NK-92 (cell line): ENCODE data around the gene SYTL3.
"Not testable (repeated sequence)": the region's sequence is repeated elsewhere in the genome, so short reads cannot be mapped to it uniquely, and the experiment has no call there.

ENCODE experiments used
- DNase-seq: peaks from one replicate; lab custom pipeline; 2025; ENCODE audit not compliant: unreplicated experiment; lab: John Stamatoyannopoulos, UW

Gene SYTL3

GRCh38 chr6:158649289-158650143 is at the start of gene SYTL3:
Gene SYTL3, plus strand, starts transcription at chr6:158650054. Its CDS starts 13,215 bp downstream, at chr6:158663269.
- peak; percentile 30 for DNase-seq

DNA sequence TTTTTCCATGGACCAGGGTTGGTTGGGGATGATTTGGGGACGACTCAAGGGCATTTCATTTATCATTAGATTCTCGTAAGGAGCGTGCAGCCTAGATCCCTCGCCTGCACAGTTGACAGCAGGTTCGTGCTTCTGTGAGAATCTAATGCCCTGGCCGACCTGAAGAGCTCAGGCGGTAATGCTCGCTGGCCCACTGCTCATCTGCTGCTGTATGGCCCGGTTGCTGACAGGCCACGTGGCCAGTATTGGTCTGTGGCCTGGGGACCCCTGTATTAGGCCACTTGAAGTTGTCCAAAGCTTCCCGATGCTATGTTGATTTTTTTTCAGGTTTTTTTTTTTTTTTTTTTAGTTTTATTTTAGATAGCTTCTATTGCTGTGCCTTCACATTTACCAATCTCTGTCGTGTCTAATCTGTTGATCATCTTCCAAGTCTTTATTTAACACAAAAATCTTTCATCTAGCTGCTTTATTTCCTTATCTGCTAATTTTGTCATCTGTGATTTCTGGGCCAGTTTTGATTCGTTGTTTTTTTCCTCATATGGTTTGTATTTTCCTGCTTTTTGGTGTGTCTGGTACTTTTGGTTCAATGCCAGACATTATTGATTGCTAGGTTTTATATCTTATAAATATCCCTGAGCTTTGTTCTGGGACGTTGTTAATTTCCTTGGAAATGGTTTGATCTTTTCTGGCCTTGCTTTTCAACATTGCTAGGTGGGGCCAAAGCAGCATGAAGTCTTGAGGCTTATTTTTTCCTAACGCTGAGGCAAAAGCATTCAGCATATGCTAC is 46.4 kb upstream of the SYTL3 start:
- DNase-seq: no peak

DNA sequence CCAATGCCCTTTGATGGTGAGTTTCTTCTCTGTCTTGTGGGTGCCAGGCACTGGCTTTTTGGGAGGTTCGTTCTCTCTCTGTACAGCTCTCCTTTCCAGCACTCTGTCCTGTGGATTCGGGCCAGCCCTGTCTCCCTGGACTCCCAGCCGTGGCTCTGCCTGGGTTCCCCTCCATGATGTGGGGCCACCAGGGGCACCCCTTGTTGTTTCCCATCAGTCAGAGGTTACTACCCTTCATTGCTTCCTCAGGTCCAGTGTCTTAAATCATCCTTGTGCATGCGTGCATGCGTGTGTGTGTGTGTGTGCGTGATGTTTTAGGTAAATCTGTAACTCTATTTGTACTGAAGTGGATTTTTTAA is 45.8 kb upstream of the SYTL3 start:
- DNase-seq: no peak

- DNase-seq: no peak
These were observed 44.5 kb upstream of the SYTL3 start for GRCh38 chr6:158605266-158605878.

DNA sequence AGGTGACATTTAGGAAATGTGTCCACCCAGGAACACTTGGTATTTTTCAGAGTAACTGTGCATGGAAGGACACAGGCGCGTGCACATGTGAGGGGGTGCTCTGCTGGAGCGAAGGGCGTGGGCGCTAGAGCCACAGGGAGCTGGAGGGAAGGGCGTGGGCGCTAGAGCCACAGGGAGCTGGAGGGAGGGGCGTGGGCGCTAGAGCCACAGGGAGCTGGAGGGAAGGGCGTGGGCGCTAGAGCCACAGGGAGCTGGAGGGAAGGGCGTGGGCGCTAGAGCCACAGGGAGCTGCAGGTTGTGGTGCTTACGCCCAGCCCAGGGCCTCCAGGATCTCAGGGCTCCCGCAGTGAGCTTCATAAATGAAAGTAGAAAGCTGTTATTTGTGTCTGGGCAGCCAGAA is 43.8 kb upstream of the SYTL3 start:
- not testable (repeated sequence) for DNase-seq

- DNase-seq: no peak
These were observed 42.9 kb upstream of the SYTL3 start for GRCh38 chr6:158606935-158607334.

DNA sequence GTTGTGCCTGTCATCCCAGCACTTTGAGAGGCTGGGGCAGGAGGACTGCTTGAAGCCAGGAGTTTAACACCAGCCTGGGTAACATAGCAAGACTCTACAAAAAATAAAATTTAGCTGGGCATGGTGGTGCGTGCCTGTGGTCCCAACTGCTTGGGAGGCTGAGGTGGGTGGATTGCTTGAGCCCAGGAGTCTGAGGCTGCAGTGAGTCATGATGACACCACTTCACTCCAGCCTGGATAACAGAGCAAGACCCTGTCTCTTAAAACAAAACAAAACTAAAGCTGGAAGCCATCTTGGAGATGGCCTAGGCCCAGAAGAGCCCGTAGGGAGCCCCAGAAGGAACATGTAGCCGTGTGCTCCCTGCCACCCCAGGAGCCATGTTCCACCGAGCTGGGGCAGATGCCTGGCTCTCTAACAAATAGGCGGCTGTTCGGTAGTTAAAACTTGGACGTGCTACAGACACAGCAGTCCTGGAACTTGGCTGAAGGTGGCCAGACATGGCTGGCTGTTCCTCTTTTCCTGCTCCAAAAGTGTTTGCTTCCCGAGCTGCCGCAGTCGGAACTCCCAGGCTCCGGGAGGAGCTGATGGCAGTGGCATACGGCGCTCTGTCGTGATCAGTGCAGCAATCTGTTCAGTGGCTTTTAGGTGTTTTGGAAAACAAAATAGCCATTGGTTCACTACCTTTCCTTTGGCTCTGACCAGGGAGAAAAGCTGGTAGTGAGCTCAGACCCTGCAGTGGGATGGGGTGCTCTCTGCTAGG is 42.3 kb upstream of the SYTL3 start:
- DNase-seq: no peak

- no peak for DNase-seq
These were observed 41.6 kb upstream of the SYTL3 start for GRCh38 chr6:158608221-158608620.

DNA sequence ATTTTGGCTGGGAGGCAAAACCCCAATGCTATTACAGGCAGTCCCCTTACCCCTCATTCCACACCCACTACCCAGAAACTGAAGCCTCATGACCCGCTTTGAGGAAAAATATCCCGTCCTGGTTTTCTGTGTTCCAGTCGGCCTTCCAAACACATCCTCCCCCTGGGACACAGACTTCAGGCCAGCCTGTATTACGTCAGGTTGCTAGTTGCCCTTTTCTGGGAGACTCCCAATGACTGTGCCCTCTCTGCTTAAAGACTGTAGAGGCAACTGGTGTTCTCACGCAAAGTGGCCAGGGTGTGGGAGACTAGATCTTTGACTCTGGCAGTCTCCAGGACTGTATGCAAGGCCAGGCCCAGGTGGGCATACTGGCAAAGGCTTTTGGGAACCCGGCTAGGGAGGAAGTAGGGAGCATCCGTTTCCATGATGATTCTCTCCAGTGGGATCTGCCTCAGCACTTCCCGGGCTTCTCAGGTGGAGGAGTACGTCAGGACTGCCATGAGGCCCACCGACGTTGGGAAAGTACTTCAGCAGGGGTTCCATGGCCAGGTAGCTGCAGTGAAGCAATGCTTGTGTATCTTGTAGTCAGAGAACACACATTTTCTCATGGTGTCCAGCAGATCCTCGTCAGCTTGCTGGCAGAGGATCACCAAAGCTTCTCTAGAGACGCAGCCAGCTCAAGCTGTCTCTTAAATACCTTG is 40.2 kb upstream of the SYTL3 start:
- DNase-seq: no peak

DNA sequence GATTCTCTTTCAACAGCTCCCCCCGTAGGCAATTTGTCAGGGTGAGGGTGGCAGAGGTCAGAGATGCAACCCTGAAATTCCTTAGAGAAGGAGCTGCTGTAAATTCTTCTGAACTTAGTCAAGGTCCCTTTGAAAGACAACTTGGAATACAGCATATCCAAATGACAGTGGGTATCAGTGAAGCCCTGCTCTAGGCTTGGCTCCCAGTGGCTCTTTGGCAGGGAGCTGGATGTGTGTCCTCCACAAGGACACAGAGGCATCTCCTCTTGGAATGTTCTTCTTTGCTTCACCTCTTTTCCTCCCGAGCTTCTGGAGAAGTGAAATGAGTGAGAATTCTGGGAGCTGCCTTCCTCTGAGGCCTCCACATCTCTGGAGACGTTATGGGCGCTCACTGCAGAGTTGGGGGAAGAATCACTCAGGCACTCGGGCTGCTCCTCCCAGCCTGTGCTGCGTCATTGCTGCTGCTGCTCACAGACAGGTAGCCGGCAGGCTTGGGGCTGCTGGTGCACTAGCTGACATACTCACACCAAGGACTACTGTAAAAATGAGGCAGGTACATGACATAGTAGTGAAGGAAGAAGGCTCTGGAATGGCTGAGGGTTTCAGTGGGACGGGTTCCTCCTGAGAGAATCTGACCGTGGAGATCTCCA is 39.4 kb upstream of the SYTL3 start:
- DNase-seq: no peak

- no peak for DNase-seq
These were observed 38.8 kb upstream of the SYTL3 start for GRCh38 chr6:158611039-158611438.

GRCh38 chr6:158611541-158612370 is 38.1 kb upstream of the SYTL3 start:
- DNase-seq: no peak

DNA sequence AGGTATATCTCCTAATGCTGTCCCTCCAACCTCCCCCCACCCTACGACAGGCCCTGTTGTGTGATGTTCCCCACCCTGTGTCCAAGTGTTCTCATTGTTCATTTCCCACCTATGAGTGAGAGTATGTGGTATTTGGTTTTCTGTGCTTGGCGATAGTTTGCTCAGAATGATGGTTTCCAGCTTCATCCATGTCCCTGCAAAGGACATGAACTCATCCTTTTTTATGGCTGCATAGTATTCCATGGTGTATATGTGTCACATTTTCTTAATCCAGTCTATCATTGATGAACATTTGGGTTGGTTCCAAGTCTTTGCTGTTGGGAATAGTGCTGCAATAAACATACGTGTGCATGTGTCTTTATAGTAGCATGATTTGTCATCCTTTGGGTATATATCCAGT is 35.2 kb upstream of the SYTL3 start:
- DNase-seq: not testable (repeated sequence)

DNA sequence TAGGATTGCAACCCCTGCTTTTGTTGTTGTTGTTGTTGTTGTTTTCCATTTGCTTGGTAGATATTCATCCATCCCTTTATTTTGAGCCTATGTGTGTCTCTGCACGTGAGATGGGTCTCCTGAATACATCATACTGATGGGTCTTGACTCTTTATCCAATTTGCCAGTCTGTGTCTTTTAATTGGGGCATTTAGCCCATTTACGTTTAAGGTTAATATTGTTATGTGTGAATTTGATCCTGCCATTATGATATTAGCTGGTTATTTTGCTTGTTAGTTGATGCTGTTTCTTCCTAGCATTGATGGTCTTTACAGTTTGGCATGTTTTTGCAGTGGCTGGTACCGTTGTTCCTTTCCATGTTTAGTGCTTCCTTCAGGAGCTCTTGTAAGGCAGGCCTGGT is 31.6 kb upstream of the SYTL3 start:
- DNase-seq: not testable (repeated sequence)

DNA sequence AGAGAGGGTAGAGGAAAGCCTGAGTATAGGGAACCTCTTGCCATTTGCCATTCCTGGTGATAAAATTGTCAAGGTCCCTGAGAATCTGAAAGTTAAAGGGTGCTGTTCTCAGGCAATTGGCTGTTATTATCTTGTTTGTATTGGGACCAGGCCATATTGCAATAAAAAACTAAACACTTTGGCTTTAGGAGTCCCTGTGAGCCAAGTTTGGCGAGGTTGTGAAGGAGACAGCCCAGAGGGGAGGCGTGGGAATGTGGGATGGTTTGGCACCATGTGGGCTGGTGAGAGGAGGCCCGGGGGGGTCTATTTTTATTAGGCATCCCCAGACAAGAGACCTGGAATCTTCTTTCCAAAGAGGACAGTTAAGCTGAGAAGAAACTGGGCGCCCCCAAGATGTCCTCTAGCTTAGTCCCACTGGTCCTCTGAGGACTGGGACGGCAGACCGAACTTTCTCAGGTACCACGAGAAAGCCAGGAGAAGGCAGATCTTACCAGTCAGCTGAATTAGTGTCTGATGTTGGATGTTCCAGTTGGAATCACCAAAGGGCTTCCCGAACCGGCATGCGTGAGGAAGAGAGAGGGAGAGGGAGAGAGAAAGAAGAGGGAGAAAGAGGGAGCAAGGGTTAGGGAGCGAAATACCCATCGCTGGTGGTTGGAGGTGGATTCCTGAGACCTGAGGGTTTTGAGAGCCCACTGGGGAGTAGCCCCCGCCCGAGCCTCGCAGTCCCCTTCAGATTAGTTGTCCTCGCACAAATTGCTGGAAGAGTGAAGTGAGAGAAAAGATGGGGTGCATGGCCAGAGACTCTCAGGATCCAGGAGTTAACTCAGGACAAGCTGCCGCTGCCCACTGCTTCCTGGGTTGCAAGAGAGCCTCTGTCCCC is 29.7 kb upstream of the SYTL3 start:
- DNase-seq: no peak

GRCh38 chr6:158620963-158621693 is 28.7 kb upstream of the SYTL3 start:
- DNase-seq: no peak
